NCI-H128 (cell line): Measurements from ENCODE around the gene PPOX.

Experiments
- DNase-seq: peaks from one replicate; lab custom pipeline; 2025; ENCODE audit not compliant: unreplicated experiment; lab: John Stamatoyannopoulos, UW

Gene PPOX

DNA sequence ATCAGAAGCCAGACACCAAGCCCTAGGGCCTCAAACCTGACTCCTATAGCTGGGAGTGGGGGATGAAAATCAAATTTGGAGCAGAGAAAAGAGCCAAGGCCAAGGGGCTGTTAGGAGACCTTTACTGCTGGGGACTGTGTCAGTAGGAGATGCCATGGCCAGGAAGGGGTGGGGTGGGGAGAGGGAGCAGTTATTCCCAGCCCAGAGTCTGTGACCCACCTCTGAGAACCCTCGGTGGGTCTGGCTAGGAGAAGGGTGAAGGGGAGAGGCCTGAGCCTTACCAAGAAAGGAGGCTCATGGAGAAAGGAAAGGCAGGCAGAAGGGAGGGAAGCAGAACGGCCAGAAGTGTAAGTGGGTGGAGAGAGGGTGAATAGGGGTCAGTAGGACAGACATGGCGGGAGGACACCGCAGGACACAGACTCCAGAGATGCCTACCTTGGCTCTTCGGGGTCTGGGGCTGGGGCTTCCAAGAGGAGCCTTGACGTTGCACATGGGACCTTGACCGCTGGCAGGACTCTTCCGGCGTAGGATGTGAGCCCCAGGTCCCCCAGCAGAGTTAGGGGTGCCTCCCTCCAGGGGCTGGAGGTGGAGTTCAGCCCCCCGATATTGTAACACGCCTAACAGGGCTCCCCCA is 31.5 kb downstream of the PPOX start:
- no peak for DNase-seq

DNA sequence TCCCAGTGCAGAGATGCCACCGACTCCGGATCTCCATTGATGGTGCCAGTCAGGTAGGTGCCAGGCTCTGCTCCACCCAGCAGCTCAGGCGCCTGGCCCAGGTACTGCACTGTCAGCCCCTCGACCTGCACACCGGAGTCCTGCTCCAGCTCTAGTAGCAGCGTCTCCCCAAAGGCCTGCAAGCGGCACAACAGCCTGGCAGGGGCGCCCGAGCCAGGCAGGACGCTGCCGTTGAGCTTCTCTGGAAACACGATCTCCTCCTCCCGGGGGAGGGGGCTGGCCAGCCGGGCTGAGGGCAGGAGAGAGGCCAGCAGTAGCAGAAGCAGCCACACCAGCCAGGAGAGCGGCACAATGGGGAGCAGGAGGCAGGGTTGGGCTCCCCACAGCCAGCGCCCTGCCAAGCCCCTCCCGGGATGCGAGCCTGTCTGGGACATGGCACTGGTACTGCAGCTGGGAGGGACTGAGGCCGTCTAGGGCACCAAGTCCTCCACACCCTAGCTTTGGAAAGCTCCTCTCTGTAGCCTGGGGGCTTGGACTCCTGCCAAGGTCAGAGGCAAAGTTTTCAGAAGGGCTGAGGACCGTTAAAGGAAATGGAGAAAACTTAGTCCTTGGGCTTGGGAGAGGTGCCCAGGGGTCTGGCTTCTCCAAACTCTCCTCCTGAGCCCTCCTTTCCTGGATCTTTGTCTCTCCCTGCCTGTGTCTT is 32.1 kb downstream of the PPOX start:
- DNase-seq, result no peak

DNA sequence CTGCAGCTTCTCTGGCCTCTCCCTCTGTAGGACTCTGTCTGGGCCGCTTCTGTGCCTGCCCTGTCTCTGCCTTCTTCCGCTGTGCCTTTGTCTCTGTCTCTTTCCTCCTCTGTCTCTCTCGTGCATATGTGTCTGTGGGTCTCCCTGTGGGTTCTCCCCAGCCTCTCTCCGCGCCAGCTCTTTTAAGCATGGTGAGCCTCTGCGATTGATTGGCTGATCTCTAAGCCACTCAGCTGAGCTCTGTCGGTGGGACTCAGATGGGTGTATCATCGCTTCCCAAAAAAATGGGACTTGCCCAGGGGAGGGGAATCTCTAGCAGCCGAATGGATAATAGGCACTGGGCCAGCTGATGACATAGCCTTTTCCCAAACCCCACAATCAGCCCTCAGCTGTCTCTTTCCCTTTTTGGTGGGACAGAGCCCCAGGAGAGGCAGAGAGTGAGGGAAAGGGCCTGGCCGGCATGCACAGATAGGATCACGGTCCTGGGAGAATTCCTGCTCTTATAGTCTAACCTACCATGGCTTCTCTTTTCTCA is 32.7 kb downstream of the PPOX start, which contains the start of gene ADAMTS4:
Gene ADAMTS4 (minus strand): TSS at position 158 of the 535 bp plus-strand sequence. CDS start 427 bp downstream, outside the sequence.
- DNase-seq, result no peak

DNA sequence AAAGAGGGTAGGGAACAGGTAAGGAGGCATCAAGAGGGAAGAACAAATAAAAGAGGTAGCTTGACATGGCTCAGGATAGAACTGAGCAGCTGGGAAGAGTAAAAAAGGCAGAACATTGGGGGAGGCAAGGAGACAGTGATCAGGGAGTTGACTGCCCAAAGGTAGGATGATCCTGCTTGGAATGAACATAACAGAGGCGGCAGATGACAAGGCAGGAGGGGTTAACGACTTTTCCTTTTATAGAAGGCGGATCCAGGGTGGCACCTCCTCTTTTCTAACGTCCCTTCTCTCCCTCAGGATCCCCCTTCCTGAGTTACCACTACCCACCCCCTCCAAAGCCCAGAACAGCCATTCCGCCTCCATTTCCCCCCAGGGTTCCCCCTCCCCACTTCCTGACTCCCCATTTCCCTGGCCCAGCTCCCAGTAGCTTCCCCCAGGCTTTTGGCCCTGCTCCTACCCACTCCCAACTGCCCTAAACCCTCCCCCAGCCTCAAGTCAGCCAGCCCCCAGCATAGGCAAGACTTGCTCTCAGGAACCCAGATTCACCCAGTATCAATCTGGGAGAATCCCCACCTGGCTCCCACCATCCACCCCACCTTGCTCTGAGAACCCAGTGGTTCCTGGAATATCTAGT is 33.4 kb downstream of the PPOX start:
- no peak for DNase-seq

DNA sequence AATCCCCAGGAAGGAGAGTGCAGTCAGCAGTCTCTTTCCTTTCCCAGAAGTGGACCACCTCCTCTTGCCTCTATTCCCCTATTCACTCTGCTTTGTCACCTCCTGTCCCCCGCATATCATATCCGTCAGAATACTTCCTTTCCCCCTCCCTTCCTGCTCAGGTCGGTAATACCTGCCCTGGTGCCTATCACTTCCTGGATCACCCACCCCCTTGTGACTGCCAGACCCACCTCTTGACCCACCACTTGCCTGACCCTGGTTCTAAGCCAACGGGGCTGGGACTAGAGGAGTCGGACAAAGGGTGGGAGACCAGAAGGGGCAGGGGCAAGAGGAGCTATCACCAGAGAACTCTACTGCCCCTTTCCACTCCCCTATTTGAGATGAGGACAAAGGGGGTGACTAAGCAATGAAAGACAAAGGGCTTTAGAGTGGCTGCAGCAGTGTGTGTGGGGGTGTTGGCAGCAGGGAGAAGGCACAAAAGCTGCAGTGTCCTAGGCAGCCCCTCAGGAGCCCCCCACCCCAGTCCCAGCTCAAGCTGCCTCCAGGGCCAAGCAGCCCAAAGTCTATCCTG is 34.3 kb downstream of the PPOX start:
- no peak for DNase-seq

DNA sequence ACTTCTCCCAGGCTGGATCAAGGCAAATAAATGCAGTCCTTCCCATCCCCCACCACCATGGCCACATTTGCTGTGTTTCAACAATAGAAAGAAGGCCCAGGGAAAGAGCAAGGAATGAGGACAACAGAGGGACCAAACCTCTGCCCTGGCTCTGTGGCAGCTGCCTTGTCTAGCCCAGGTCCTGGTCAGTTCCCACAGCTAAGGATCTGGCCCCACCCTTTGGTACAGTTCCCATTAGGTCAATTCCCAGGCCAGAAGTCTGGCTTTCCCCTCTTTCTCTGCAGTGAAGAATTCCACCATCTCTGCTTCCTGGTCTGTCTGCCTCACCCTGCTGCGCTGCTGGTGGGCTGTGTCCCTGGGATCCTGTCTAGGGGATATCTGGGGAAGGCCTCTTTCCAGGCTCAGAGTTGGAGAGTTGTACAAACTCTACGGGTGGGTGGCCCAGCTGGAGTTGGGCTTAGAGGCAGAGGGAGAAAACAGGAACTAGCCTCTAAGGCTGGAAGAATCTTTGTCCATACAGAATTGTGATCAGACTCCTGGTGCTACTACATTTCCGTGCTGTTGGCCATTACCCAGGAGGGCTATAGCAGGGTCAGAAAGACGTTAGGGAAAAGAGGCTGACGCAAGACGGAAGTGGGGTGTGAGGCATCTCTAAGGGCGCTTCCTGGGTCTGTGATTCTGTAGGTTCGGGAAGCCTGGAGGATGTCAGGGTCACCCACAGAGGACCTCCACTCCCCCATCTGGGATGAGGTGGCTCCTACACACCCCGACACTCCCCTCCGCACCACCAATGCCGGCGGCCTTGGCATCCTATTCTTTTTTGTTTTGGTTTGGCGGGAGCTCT is 35.0 kb downstream of the PPOX start:
- DNase-seq, result no peak

DNA sequence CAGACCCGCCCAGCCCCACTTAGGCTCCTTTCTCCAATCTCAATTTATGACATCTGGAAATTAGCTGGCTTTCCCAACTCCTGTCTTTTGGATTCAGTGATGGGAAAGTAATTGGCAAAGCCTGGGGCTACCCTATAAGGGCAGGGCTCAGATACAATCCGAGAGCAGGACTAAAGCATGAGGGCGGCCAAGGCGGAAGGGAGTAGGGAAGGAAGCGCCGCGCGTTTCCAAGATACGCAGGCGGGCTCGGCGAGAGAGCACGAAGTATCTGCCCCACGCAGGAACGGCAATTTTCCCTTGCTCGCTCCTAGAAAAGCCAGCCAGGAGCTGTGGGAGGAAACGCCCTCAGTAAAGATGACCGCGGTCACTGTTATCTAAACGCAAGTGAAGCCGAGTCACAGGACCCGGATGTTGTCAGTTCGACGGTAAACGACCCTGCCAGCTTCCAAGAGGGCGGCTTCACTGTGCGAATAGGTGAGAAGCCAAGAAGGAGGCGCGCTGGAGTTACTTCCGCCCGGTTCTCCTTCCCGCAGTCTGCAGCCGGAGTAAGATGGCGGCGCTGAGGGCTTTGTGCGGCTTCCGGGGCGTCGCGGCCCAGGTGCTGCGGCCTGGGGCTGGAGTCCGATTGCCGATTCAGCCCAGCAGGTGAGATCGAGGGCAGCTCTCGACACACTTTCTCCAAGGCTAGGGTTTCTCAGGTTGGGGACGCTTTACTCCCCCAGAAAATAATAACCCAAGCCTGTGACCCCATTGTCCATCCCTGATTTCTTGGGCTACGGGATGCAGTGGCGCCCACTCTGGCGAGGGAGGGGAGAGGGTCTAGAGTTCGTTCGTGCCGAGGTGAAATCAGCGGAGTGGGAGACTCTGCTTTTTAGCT is 35.8 kb downstream of the PPOX start, which contains the start of gene NDUFS2:
Gene NDUFS2 (plus strand): TSS at position 532 of the 877 bp plus-strand sequence. CDS start 19 bp downstream, at position 551.
- peak; percentile 99 for DNase-seq

DNA sequence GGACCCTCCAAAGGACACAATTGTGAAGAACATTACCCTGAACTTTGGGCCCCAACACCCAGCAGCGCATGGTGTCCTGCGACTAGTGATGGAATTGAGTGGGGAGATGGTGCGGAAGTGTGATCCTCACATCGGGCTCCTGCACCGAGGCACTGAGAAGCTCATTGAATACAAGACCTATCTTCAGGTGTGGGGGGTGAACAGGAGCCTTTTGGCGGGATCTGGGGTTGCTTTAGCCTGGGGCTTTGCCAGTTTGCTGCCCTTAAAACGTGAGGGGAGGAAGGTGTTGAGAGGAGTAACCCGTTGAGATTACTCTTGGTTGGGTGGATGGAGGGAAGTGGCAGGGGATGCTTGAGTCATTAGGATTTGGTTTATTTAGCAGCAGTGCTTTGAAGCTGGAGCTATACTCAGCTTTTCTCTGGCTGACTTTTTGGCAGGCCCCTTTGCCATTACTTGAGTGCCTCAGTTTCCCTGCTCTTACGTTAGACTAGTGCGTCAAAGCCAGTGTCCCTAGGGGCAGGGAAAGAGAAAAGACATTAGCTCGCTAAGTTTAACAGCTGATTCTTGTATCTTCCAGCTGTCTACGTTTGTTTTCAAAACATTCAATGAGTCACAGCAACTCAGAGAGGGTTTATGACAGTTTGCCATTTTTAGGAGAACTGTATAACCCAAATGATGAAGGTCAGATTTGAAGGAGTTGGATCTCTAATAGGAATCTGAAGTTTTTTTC is 40.4 kb downstream of the PPOX start:
- no peak for DNase-seq

DNA sequence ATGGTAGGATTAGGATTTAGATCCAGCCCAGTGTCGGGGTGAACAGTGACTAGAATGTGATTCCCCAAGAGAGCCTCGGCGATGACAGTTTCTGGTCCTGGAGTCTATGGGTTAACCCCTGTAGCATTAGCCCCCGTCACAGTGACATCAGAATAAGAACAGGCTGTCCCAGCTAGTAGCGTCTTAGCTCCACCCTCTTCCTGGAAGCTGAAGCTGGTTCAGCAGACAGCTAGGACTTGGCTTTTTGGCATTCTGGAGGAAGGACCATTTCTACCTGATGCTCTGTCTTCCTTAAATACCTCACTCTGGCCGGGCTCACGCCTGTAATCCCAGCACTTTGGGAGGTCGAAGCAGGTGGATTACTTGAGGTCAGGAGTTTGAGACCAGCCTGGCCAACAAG is 40.9 kb downstream of the PPOX start:
- DNase-seq, result no peak

DNA sequence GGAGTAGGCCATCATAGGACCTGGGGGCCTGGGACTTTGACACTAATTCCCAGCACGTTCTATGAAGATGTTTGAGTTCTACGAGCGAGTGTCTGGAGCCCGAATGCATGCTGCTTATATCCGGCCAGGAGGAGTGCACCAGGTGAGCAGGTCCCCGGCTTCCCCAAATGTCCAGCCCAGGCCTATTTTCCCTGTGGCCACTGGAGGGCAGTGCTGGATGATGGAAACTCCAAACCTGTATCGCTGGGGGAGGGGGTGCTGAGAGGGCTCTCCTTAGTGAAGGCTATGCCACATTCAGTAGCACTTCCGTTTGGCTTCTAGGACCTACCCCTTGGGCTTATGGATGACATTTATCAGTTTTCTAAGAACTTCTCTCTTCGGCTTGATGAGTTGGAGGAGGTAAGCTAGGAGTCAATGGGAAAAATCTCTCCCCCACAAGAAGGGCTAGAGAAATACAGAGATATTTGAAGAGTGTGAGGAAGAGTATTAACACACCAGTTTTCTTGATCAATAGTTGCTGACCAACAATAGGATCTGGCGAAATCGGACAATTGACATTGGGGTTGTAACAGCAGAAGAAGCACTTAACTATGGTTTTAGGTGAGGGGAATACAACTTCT is 43.7 kb downstream of the PPOX start:
- DNase-seq, result peak; percentile 57

DNA sequence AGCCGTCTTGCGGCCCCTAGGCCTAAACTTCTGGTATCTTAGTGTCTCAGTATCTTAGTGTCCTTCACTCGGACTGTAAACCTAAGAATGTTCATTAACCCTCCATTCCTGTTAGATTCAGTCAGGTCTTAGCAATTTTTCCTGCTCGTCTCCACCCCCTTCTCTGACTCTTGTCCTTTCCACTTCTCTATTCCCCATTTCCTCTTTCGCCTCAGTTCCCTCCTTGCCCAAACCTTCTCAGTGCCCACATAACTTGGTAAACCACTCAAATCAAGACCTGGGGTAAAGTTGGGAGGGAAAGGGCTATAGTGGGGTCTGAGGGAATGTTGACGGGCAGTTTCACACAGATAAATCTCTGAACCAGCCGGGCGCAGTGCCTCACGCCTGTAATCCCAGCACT is 48.1 kb downstream of the PPOX start:
- no peak for DNase-seq

DNA sequence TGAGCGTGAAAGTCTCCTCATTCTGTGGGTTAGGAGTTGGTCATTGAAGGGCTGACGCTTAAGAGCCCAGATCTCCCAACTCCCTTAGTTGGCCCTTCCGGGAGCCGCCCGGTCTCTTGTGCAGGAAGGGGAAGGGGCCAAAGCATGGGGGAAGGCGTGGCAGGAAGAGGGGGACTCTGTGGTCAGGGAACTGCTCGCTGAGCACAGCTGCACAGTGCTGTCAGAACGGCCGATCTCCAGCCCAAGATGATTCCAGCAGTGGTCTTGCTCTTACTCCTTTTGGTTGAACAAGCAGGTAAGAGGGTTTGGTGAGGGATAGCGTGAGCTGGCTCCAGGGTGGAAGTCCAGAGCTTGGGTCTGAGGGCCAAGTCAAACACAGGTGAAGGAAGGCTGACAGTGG is 48.9 kb downstream of the PPOX start, which contains the start of gene FCER1G:
Gene FCER1G (plus strand): TSS at position 220 of the 400 bp plus-strand sequence. CDS start 27 bp downstream, at position 247.
- no peak for DNase-seq

DNA sequence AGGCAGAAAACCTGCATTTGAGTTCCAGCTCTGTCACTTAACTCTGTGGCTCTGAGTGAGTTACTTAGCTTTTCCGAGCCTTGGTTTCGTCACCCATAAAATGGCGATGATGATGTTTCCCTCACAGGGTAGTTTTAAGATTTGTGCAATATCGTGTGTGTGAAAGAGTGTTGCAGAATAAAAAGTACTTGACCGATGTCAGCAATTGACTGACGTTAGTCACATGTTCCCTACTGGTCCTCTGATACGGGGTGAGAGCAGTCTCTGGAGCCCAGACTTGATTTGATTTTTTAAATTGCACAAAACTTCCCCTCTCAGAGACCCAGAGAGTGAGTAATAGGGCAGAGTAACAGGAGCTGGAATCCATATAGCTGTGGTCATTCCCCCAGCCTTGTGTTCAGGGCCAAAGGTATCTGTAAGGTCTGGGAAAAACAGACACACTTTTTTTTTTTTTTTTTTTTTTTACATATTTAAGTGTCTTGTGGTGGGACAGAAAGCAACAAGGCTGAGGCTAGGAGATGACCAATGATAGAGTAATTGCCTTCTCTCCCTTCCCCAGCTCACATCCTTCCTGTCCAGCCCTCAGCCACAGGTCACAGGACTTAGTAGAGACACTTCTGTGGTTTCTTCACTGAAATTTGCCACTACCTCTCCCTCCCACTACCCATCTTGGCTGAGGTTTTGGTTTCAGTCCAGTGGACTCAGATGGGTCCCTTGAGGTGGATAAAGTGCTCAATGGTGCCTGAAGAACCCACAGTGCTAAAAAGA is 50.9 kb downstream of the PPOX start:
- no peak for DNase-seq

DNA sequence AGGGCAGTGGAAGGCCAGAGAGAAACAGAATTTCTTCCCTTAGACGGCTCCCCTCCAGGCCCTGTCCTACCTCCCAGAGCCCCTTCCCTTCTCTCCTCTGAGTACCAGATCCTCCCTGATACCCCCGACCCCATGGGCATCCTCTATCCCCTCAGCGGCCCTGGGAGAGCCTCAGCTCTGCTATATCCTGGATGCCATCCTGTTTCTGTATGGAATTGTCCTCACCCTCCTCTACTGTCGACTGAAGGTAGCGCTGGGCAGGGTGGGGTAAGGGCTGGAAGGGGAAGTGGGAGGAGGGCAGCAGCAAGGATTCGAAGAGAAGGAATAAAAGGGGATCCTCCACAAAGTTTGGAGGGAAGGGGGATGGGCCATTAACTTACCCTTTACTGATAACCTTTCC is 51.6 kb downstream of the PPOX start:
- DNase-seq, result no peak

DNA sequence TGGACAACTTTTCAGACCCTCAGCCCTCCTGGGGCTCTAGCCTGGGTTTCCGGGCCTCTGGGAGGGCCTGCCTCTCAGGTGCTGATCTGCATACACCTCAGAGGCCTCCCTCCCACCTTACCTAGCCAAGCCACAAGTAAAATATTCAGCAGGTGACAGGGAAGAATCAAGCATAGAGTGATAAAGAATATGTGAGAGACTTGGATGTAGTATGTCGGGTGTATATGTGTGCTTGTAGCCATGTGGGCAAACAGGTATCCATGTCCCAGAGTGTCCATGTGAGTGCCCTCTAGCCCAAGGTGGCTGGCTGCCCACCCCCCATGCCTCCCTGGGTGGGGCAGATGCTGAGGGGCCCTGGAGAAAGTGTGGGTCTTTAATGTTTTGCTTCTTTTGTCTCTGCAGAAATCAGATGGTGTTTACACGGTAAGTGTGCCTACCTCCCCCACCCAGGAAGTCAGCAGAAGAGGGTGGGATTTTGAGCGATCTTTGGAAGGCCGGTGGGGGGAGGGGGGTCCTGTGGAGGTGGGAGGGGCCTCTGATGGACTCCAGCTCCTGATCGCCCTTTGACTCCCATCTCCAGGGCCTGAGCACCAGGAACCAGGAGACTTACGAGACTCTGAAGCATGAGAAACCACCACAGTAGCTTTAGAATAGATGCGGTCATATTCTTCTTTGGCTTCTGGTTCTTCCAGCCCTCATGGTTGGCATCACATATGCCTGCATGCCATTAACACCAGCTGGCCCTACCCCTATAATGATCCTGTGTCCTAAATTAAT is 52.3 kb downstream of the PPOX start:
- no peak for DNase-seq

DNA sequence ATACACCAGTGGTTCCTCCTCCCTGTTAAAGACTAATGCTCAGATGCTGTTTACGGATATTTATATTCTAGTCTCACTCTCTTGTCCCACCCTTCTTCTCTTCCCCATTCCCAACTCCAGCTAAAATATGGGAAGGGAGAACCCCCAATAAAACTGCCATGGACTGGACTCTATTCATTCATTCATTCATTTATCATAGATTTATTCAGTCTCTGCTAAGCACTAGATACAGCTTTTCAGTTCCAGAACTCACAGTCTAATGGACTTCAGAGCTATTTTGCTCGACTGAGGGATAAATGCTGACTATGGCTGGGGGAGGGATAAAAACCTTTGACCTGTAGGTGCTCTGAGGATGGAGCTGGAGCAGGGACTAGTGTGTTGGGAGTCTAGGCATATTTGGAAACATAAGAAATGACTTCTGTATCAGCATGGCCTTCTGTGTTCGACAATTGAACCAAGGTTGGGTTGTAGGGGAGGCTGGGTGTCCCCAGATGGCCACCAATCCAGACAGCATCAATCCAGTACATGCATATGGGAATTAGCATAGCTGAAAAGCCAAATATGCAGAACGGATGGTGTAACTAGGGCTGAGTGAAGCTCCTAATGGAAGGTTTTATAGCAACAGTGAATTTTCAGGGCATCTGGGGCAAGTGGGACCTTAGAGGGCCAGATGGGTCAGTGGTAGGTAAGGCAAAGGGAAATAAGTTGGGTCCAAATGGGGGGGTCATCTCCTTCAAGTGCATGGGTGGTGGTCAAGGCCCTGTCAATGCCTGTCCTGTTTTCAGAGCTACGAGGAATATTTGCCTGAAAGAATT is 53.1 kb downstream of the PPOX start:
- no peak for DNase-seq
